Measurements from ENCODE around the gene HDGFL1.

DNA sequence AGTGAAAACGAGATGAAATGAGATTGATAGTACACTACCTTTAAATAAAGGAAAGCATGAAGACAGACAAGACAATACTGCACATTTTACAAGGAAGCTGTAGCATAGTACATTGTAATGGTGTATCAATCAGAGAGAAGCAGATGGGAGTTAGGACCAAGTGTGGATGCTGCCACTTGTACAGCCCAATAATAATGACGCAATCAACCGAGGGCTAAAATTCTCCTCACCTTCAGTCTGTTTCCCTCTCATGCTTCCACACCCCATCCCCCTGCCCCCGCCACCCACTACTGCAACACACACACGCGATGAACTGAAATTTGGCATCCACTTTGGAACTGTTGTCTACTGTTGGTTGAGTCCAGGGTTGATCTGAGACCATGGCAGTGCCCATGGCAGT is 12.4 kb upstream of the HDGFL1 start:
- TF ChIP-seq, protein P1, sequence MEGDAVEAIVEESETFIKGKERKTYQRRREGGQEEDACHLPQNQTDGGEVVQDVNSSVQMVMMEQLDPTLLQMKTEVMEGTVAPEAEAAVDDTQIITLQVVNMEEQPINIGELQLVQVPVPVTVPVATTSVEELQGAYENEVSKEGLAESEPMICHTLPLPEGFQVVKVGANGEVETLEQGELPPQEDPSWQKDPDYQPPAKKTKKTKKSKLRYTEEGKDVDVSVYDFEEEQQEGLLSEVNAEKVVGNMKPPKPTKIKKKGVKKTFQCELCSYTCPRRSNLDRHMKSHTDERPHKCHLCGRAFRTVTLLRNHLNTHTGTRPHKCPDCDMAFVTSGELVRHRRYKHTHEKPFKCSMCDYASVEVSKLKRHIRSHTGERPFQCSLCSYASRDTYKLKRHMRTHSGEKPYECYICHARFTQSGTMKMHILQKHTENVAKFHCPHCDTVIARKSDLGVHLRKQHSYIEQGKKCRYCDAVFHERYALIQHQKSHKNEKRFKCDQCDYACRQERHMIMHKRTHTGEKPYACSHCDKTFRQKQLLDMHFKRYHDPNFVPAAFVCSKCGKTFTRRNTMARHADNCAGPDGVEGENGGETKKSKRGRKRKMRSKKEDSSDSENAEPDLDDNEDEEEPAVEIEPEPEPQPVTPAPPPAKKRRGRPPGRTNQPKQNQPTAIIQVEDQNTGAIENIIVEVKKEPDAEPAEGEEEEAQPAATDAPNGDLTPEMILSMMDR (IDR thresholded peaks at IDR 0.05): no peak
- TF ChIP-seq POLR2AphosphoS5 (IDR thresholded peaks at IDR 0.05): no peak
